G401.6 (cell line): Measurements from ENCODE around the gene TIMP2.
"Not testable (repeated sequence)": the region's sequence is repeated elsewhere in the genome, so short reads cannot be mapped to it uniquely, and the experiment has no call there.

Experiments
- FAIRE-seq: peaks from 2 replicates; lab custom pipeline; 2012; peaks lifted over from hg19 to GRCh38; lab: Jason Lieb, UNC

Gene TIMP2

DNA sequence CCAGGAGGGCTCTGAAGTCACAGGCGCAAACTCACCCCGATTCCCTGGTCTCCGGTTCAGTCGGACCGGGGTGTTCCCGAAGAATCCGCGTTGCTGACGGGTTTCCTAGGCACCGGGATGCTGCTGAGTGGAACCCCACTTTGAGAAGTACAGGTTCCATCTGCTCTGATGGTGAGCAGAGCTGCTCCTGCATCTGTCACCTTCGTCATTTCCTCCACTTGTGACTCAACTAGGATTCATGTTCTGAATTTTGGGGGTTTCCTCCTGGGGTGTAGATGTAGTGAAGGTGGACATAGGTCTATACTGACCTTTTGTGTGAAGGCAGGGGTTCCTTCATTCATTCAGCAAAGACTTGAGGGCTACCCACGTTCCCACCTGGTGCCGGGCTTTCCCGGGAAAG lies 29.5 kb upstream of the TIMP2 start:
- FAIRE-seq, result no peak

DNA sequence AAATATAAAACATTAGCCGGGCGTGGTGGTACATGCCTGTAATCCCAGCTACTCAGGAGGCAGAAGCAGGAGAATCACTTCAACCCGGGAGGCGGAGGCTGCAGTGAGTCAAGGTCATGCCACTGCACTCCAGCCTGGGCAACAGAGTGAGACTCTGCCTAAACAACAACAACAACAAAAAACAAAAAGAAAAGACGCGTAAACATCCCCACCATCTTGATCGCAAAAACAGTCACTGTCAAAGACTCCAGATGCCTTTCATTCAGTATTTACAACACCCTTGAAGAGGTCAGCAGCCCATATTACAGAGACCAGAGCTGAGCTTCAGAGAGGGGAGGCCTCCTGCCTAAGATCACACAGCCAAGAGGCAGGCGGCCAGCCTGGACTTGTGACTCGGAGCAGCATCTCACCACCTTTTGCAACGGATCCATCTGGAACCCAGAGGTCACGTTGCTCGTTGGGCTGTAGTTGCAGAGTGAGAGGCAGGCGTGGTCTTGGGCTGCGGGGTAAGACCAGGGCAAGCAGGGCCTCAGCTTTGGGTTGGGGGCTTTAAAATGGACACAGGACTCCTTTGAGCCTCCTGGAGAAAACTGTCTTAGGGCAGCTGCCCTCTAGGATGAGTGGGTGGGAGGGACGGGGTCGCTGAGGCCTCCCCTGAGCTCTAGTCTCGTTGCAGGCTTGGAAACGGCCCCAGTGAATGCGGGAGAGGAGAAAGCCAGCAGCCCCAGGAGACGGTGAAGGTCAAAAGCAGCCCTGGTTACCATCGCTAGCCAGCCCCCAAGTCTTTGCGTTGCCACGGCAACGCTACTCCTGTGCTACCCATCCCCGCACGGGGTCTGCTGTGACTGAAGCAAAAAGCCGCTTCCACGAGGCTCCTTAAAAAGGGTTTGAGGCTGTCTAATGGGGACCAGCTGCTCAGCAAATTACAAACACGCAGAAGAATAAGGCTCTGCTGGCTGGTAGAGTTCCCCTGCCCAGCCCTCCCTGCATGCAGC lies 28.5 kb upstream of the TIMP2 start:
- FAIRE-seq, result no peak

DNA sequence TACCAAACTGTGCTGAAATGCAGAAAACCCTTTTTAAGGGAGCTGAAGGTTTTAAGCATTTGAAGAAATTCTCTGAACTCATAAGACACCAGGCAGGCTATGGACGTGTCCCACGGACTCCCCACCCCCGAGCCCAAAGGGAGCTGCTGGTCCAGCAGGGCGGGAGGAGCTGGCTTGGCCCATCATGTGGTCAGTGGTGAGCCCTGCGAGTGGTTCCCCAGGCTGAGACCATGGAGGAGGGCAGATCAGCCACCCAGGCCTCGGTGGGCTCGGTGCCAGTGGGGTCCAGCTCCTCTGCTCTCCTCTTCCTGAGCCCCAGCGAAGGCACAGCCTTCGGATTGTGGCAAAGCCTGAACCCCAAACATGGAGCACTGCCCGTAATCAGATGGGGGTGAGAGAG lies 27.5 kb upstream of the TIMP2 start:
- FAIRE-seq, result no peak

DNA sequence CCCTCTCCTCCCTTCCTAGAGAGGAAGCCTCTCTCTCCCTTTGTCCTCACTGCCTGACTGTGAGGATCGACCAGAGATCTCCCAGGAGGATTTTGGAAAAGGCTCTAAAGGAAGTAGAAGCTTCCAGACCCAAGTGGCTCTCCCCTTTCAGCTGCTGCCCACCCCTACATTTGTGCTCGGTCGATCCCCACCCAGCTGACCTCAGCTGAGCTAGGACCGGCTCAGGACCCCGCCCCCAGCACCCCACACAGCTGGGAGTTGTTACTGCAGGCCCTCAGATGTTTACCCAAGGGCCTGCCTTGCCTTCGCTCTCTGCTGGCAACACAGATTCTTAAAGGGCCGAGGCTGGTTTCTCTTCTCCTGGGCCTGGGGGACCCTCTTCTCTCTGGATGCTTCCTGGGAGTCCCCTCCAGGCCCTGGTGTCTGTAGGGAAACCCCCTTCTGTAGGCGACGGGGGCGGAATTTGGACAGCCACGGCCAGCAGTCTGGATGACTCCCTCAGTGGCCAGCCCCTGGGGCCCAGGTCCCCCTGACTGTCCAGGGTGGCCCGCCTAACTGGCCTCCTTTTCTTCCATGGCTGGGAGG lies 26.9 kb upstream of the TIMP2 start:
- no peak for FAIRE-seq

DNA sequence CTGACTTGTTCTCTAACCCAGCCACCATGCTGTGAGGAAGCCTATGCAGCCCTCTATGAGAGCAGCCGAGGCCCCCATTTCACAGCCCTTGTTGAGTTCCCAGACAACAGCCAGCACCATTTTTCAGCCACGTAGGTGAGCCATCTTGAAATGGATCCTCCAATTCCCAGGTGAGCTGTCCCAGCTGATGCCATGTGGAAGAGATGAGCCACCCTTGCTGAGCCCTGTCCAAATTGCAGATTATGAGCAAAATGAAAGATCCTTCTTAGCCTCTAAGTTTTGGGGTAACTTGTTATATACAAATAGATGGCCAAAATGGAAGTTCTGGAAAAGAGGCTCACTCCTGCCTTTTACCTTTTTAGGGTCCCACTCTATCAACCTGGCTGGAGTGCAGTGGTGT lies 25.7 kb upstream of the TIMP2 start:
- FAIRE-seq, result no peak

DNA sequence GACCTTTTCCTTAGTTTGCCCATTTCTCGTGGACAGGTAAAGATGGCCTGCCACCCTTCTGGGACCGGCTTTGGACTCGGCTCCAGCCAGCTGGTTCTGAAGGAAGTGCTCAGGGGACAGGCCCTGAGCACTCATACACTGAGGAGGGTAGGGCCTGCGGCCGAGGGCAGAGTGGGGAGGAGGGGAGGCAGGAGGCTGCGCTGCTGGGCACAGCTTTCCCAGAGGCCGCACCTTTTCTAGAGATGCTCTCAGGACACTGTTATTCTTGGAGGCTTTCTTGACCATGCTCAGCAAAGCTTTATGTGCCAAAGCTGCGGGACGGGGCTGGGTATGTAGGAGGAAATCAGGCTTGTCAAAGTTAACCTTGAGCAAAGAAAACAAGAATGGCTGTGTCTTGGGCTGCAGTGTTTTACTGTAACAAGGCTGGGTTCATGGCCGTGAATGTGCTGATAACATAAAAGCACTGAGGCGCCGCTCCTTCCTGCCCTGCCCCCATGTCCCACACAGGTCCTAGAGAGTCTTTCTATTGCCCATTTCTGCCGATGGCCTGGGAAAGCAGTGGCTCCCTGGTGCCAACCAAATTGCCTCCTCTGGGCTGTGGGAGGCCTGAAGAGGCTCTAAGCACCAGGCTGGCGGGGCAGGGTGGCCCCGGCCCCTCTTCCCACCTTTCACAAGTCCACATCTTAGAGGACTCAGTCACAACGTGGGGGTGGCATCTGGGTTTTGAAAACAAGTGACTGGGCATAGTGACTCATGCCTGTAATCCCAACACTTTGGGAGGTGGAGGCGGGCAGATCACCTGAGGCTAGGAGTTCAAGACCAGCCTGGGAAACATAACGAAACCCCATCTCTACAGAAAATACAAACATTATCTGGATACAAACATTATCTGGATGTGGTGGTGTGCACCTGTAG lies 22.3 kb upstream of the TIMP2 start:
- no peak for FAIRE-seq

DNA sequence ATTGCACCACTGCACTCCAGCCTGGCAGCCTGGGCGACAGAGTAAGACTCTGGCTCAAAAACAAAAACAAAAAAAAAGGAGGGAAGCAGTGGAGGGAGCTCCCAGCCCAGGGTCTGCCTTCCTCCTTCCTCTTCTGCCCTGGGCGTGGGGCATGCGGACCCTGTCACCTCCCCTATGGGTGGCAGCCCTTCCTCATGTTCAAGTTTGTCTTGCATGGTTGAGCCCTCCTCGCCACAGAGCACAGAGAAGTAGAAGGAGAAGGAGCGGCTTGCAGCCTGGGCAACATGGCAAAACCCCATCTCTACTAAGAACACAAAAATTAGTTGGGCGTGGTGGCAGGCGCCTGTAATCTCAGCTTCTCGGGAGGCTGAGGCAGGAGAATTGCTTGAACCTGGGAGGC lies 21.4 kb upstream of the TIMP2 start:
- no peak for FAIRE-seq

DNA sequence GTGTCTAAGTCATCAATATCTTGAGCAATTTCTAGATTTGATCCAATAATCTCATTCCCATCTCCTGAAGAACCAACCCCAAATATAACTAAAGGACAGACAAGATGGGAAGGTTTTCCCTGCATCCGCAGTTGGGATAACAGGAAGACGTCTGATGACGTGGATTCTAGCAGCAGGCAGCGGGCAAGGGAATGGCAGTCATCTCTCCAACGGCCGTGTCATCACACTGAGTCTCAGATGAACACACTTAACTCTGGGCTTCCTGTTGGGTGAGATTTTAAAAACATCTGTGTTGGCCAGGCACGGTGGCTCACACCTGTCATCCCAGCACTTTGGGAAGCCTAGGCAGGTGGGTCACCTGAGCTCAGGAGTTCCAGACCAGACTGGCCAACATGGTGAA lies 20.9 kb upstream of the TIMP2 start:
- no peak for FAIRE-seq

DNA sequence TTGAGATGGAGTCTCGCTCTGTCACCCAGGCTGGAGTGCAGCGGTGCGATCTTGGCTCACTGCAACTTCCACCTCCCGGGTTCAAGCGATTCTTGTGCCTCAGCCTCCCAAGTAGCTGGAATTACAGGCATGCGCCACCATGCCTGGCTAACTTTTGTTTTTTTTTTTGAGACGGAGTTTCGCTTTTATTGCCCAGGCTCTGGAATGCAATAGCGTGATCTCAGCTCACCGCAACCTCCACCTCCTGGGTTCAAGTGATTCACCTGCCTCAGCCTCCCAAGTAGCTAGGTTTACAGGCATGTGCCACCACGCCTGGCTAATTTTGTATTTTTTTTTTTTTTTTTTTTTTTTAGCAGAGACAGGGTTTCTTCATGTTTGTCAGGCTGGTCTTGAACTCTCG lies 20.3 kb upstream of the TIMP2 start:
- FAIRE-seq, result not testable (repeated sequence)

DNA sequence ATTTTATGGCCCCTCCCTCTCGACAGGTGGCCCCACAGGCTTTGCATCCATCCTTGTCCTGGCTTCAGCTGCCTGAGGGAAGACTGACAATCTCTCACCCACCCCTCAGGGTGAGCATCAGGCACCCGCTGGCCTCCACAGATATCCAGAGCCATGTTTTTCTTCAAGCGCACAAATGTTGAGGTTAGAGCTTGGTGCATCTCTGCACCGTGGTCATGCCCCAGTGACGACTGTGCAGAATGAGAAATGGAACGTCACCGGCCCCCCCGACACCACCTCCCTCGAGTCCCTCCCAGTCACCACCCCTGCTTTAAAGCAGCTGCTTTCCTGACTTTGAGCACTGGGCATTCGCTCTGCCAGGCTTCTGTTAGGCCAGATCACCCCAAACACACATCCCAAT lies 19.8 kb upstream of the TIMP2 start:
- FAIRE-seq, result no peak

DNA sequence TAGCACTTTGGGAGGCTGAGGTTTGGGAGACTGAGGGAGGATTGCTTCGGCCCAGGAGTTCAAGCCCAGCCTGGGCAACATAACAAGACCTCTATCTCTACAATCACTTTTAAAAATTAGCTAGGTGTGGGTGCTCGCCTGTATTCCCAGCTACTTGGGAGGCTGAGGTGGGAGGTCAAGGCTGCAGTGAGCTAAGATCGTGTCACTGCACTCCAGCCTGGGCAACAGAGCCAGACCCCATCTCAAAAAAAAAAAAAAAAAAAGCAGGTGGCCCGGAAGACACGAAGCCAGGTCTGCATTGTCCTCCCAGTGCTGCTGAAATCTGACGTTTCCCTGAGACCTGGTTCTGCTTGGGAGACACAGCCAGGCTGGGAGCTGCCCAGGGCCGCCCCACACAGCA lies 18.8 kb upstream of the TIMP2 start:
- FAIRE-seq, result no peak

DNA sequence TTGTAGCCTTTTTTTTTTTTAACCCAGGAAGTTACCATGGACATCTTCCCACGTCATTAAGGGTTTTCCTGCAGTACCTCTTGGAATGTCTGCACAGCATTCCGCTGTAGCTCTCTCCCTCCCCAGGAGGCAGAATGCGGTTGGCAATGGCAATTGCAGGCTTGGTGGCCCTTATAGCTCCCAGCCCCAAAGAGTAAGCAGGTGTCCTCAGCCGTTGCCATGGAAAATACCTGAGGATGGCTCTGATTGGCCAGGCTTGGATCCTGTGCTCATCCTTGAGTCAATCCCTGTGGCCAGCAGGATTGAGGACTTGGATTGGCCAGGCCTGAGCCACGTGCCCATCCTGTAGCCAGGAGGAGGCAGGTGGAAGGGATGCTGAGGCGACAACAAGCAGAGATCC lies 15.5 kb upstream of the TIMP2 start:
- no peak for FAIRE-seq

DNA sequence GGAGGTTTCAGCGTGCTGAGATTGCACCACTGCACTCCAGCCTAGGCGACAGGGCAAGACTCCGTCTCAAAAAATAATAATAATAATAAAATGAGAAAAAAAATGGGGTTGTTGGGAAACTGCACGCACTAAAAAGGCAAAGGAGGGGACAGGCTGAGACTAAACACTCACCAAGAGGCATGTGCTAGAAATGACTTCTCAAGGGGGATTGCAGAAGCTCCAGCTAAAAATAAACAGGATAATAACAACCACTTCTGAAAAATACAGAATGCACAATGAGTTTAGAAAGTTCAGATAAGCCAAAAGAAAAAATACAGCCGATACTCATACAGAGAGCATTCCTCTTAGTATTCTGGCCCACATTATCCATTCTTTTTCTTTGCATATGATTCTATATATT lies 15.1 kb upstream of the TIMP2 start:
- no peak for FAIRE-seq

DNA sequence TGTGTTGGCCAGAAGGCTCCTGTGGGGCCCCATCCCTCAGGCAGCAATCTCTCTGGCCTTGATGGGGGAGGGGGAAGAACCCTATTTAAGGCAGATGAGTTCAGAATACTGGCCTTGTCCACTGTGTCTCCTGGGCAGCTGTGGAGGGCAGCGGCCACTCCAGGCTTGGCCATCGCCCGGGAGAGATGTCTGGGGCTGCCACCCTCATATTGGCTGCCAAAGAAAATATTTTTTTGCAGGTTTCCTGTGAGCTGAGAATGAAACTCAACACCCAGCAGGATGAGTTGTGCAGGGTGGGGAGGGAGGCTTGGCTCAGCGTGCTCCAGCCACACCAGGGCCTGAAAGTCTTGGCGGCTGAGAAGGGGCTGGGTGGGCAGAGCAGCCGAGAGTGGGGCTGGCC lies 14.4 kb upstream of the TIMP2 start:
- FAIRE-seq, result no peak

DNA sequence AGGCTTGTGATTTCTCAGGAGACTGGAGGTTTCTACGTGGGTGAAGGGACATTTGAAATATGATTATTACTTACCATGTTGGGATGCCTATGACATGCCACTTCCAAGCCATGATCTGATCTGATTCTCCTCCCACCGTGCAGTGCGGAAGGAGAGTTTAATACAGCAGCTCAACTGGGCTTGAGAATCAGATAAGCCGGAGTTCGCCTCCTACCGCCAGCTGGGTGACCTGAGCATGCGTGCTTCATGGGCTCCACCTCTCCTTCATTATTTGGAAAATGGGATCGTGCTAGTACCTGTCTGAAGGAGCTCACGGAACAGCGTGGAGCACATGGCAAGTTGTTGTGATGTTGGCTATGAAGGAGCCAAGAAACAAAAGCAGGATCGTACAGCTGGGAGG lies 12.4 kb upstream of the TIMP2 start:
- no peak for FAIRE-seq

DNA sequence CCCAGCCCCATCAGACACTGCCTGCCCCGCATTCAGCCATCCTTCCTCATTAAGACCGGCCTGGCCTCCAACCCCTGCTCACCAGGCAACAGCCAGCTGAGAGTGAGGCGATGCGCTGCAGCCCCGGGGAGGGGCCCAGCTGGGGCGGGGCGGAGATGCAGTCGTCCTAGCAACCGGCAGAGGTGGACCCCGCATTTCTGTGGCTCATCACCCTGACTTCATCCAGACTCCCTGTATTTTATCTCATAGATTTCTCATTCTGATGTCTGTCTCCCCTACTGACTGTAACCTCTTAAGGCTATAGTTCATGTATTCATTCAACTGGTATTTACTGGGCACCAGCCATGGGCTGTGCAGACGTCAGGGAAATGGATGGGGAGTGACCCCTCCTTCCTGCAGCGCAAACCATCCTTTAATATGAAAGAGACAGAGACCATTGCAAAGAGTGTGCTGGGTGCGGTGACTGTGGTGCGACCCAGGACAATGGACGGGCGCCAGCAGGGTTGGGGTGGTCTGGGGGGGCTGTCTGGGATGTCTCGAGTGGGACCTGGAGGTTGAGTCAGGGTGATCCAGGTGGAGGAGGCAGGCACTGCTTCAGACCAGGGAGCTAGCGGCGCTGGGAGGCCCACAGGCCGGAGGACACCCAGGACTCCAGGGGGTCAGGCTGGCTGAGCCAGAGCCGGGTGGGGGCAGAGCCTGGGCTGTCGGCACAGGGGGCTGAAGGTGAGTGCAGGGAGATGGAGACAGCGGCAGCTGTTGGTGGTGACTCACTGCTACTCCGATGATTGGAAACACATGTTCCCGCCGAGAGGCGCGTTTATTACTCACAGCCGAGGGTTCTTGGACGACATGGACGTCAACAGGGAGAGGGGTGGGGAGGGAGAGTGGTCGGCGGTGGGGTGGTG lies 10.5 kb upstream of the TIMP2 start:
- no peak for FAIRE-seq

DNA sequence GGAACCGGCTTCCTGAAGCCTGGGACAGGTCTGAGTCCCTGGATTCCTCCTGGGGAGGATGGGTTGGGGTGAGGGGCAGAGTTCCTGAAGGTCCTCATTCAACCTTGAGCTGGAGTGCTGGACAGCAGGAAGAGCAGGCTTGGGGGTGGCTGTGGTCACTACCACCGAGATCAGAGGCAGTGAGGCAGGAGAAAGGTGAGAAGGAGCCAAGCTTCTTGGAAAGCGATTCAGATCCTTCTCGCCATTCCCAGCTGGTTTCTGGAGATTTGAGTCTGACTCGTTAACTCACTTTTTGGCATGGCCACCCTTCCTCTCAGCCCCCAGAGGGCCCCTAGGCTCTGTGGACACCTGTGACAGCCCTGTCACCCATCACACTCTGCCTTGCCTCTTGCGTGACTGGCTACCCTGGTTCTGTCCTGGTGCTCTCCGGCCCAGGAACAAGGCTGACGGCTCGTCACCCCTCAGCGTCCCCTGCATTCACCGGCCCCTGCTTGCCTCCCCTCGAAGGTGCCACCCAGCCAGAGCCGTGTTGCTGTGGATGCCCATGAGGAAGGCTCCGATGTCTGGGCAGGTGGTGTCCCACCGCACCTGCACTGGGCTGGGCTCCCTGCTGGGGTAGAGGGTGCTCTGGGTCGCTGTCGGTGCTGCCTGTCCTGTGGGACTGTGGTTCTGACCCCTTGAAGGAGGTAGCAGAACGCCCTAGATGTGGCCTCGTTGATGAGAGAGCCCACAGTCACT lies 9.7 kb upstream of the TIMP2 start:
- no peak for FAIRE-seq

DNA sequence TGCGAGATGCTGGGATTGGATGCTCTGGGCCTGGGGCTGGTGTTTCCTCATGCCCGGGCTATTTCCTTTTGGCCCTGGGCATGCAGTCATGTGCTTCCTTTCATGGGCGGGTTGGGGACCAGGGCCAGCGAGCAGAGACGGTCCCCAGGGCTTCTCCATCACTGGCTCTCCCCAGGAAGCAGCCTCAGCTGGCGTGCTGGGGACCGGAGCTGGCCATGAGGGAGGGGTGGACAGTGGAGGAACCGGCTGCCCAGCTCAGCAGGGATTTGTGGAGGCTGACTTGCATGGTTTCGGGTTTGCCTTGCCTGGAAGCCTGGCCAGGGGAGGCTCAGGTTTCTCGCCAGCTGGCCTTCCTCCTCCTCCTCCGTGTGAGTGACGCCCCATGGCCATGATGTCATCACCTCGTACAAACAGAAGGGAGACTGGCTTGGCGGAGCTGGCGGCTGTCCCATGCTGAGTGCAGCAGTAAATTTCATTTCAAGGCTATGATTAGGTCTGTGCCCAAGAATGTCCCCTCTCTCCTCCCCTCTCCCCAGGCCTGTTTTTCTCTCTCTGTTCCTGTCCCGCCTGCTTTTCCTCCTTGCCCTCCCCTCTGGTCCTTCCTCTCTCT lies 8.9 kb upstream of the TIMP2 start:
- FAIRE-seq, result peak; percentile 95

DNA sequence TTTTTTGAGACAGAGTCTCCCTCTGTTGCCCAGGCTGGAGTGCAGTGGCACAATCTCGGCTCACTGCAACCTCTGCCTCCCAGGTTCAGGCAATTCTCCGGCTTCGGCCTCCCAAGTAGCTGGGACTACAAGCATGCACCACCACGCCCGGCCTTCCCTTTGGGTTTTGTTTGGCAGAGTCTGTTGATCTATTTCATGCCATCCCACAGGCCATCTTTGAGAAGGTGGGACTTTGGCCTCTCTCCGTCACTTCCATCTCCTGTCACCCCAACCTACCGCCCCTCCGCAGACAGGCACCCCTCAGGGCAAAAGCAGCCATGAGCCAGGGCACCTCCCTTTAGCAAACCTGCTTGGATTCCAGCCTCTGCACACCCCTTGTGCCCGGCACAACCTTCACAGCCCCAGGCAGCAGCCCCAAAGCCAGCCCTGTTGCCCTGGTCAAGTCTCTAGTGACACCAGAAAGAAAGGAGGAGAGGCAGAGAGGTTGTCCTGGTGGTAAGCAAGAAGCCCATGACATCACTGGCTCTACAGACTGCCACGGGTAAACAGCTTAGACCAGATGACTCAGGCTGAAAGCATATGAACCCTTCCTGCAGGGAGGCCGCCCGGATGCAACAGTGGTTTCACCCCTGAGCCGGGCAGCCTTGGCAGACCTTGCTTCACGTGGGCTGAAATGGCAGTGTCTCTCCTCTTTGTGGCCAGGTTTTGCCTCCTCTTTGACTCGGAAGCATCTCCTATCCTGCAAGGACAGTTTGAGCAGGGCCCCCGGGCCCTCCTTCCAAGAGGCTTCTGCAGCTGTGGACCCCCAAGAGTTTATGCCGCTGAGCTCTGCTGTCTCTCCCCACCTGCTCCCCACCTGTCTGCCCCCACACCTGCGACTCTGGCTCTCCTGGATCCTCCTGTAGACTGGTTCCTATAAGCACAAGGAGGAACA lies 8.1 kb upstream of the TIMP2 start:
- FAIRE-seq, result peak; percentile 90
